NCI-H510A (cell line): ENCODE results near the gene NTM.
"Not testable (repeated sequence)": the region's sequence is repeated elsewhere in the genome, so short reads cannot be mapped to it uniquely, and the experiment has no call there.

Experiments
- DNase-seq: peaks from one replicate; lab custom pipeline; 2025; lab: John Stamatoyannopoulos, UW

NTM gene

GRCh38 chr11:131422029-131422428 lies 51.6 kb downstream of the NTM start:
- no peak for DNase-seq

- no peak for DNase-seq
Measured at GRCh38 chr11:131422496-131422895, 52.1 kb downstream of the NTM start.

- no peak for DNase-seq
Measured at GRCh38 chr11:131423688-131424087, 53.3 kb downstream of the NTM start.

- DNase-seq, result not testable (repeated sequence)
Measured at GRCh38 chr11:131424257-131424876, 54.0 kb downstream of the NTM start.

- DNase-seq, result no peak
Measured at GRCh38 chr11:131425285-131425684, 54.9 kb downstream of the NTM start.

GRCh38 chr11:131428853-131429252 lies 58.4 kb downstream of the NTM start:
- no peak for DNase-seq

GRCh38 chr11:131430473-131431208 lies 60.2 kb downstream of the NTM start:
- DNase-seq, result no peak

GRCh38 chr11:131441051-131441810 lies 70.8 kb downstream of the NTM start:
- DNase-seq, result no peak

GRCh38 chr11:131446590-131447275 lies 76.3 kb downstream of the NTM start:
- DNase-seq, result no peak

- DNase-seq, result no peak
Measured at GRCh38 chr11:131447277-131447815, 76.9 kb downstream of the NTM start.

- DNase-seq, result no peak
Measured at GRCh38 chr11:131447898-131448297, 77.5 kb downstream of the NTM start.

GRCh38 chr11:131449036-131450019 lies 78.9 kb downstream of the NTM start:
- DNase-seq, result no peak

GRCh38 chr11:131454490-131454889 lies 84.1 kb downstream of the NTM start:
- DNase-seq, result no peak

- DNase-seq, result no peak
Measured at GRCh38 chr11:131454989-131455388, 84.6 kb downstream of the NTM start.

- DNase-seq, result no peak
Measured at GRCh38 chr11:131455843-131456704, 85.7 kb downstream of the NTM start.

- DNase-seq, result no peak
Measured at GRCh38 chr11:131457163-131457562, 86.7 kb downstream of the NTM start.

- no peak for DNase-seq
Measured at GRCh38 chr11:131458421-131458820, 88.0 kb downstream of the NTM start.

- no peak for DNase-seq
Measured at GRCh38 chr11:131460931-131461330, 90.5 kb downstream of the NTM start.

GRCh38 chr11:131462622-131463021 lies 92.2 kb downstream of the NTM start:
- DNase-seq, result no peak

- no peak for DNase-seq
Measured at GRCh38 chr11:131463162-131463561, 92.7 kb downstream of the NTM start.
